OCI-LY7 (cell line): ENCODE measurements around the gene COL25A1. TPM values are rescaled to one million over a fixed set of nuclear protein-coding genes. Genes with fewer than 3 reads are reported as not detected.

Experiments used
- BruUV-seq: library from RNA; stranded (reverse); fragments of 400-500 nt; replicated peaks from 2 replicates; lab custom pipeline; 2021; lab: Mats Ljungman, UMichigan
- CTCF ChIA-PET: fragments of 300-600 bp; sonication (Branson Sonifier 250); formaldehyde crosslinking; loops from one replicate; lab custom pipeline; 2022; ENCODE audit warnings: antibody characterized with exemption; ENCODE audit not compliant: unreplicated experiment; lab: Charles Lee
- POLR2A ChIA-PET: fragments of 300-600 bp; sonication (Branson Sonifier 250); formaldehyde crosslinking; loops from one replicate; lab custom pipeline; 2022; ENCODE audit warnings: antibody characterized with exemption; lab: Charles Lee
- DNase-seq: peaks from one replicate; pipeline ENCODE4 v3.0.0-alpha.2; 2015; ENCODE audit warnings: low spot score
- H2AFZ ChIP-seq: fragments of 200-600 bp; sonication (generic), shearing (Covaris generic); 2 replicates; pipeline ENCODE4 v1.6.1; 2014; ENCODE audit warnings: mild to moderate bottlenecking, antibody characterized with exemption, low read length, moderate library complexity
- H3K27ac ChIP-seq: fragments of 200-600 bp; sonication (generic); 2 replicates; pipeline ENCODE4 v1.5.1; 2014; ENCODE audit warnings: mixed run types, low read depth, mild to moderate bottlenecking, moderate library complexity, low read length, inconsistent platforms; ENCODE audit not compliant: poor library complexity, severe bottlenecking
- H3K36me3 ChIP-seq: fragments of 200-600 bp; sonication (generic); 2 replicates; pipeline ENCODE4 v1.6.1; 2014; ENCODE audit warnings: mild to moderate bottlenecking, antibody characterized with exemption, low read length, moderate library complexity, mixed read lengths; ENCODE audit not compliant: insufficient read depth
- H3K4me1 ChIP-seq: fragments of 200-600 bp; sonication (generic); 2 replicates; pipeline ENCODE4 v1.5.1; 2014; ENCODE audit warnings: mild to moderate bottlenecking, low read length; ENCODE audit not compliant: insufficient read depth, poor library complexity, severe bottlenecking
- H3K4me2 ChIP-seq: fragments of 200-600 bp; sonication (generic); 2 replicates; pipeline ENCODE4 v1.6.1; 2014; ENCODE audit warnings: mild to moderate bottlenecking, low read length
- H3K4me3 ChIP-seq: fragments of 200-600 bp; sonication (generic); 2 replicates; pipeline ENCODE4 v1.5.1; 2014; ENCODE audit warnings: mild to moderate bottlenecking, low read depth, low read length; ENCODE audit not compliant: poor library complexity, severe bottlenecking
- H3K79me2 ChIP-seq: fragments of 200-600 bp; sonication (generic); 2 replicates; pipeline ENCODE4 v1.6.1; 2016; ENCODE audit warnings: low read depth, mild to moderate bottlenecking, low read length, moderate library complexity, mixed read lengths; ENCODE audit not compliant: insufficient read depth
- H3K9me2 ChIP-seq: fragments of 200-600 bp; sonication (generic); 2 replicates; pipeline ENCODE4 v1.6.1; 2016; ENCODE audit warnings: mild to moderate bottlenecking, low read length, mixed read lengths; ENCODE audit not compliant: insufficient read depth
- H3K9me3 ChIP-seq: fragments of 200-600 bp; sonication (generic); 2 replicates; pipeline ENCODE4 v1.6.1; 2014; ENCODE audit warnings: mild to moderate bottlenecking, mixed run types, low read length, mixed read lengths
- H4K20me1 ChIP-seq: fragments of 200-600 bp; sonication (generic); 2 replicates; pipeline ENCODE4 v1.6.1; 2014; ENCODE audit warnings: mild to moderate bottlenecking, antibody characterized with exemption, low read length, moderate library complexity, mixed read lengths; ENCODE audit not compliant: insufficient read depth
- CTCF ChIP-seq: fragments of 200-600 bp; sonication (generic); conservative IDR thresholded peaks from 2 replicates; pipeline ENCODE4 v1.5.1; 2014; ENCODE audit warnings: mild to moderate bottlenecking, antibody characterized with exemption, low read length, moderate library complexity, mixed read lengths
- EZH2phosphoT487 ChIP-seq: fragments of 200-600 bp; sonication (generic); IDR thresholded peaks from 2 replicates; pipeline ENCODE4 v1.6.1; 2018; ENCODE audit warnings: low read depth, borderline replicate concordance, mild to moderate bottlenecking, mixed run types, antibody characterized with exemption, low read length, moderate library complexity, mixed read lengths
- intact Hi-C: fragments of 100-400 bp; cut with micrococcal nuclease; formaldehyde crosslinking; loops from one replicate; pipeline ENCODE4 v1.10.0; 2022; ENCODE audit not compliant: unreplicated experiment
- total RNA-seq, 2 experiments: library from RNA; depleted of rRNA in 1 of 2; stranded (reverse); fragments of >200 nt in 1 of 2; shearing (Covaris generic) in 1 of 2; gene quantifications; 2 replicates each; pipeline ENCODE4 v1.2.3, GENCODE V29; 2014 to 2022

COL25A1 gene
- total RNA-seq, 2 experiments from 2014 or later: not detected

DNA sequence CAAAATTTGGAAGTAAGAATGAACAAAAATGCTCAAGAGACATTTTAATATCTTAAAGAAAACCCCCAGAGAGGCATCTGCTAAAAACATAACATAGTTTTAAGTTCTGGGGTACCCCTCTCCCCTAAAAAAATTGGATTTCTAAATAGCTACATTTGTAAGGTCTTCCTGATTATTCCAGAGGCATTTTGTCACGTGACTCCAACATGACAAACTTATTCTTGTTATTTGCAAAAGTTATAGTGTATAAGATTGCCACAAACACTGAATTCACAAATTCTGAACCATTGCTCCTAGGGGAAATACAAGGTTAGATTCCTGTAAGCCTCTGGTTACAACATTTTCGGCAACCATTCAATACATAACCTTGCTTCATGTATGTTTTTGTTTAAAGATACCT, 73.4 kb downstream of the COL25A1 start:
- Histone ChIP-seq H3K9me3 (no peaks in the 10 kb centered on the region), H3K4me2 (no peak overlapping the region), H2AFZ (no peak overlapping the region), H3K27ac (no peak overlapping the region), H3K4me1 (no peaks in the 10 kb centered on the region), H3K79me2 (no peaks in the 10 kb centered on the region), H3K9me2 (no peaks in the 10 kb centered on the region), H4K20me1 (no peaks in the 10 kb centered on the region), H3K4me3 (no peak overlapping the region), H3K36me3 (no peaks in the 10 kb centered on the region)
- TF ChIP-seq EZH2phosphoT487 (no peak), CTCF (no peak)
- DNase-seq: no peak
- CTCF ChIA-PET: no interaction called here
- intact Hi-C loops: no loop called here
- POLR2A ChIA-PET: interaction anchor here (0.5 kb wide), 1 partner anchor 66 kb away, joined by 3 read pairs; no protein-coding TSS in a partner anchor
- BruUV-seq: no TSS peak

GRCh38 chr4:109218288-109218687, 84.2 kb downstream of the COL25A1 start:
- no peak overlapping the region for H3K4me2 ChIP-seq
- H3K79me2 ChIP-seq: no peaks in the 10 kb centered on the region
- no peaks in the 10 kb centered on the region for H3K36me3 ChIP-seq
- H3K4me3 ChIP-seq: no peak overlapping the region
- DNase-seq: no peak
- BruUV-seq: no TSS peak
- no peaks in the 10 kb centered on the region for H3K4me1 ChIP-seq
- H3K9me2 ChIP-seq: no peaks in the 10 kb centered on the region
- no peak overlapping the region for H2AFZ ChIP-seq
- ChIA-PET POLR2A (interaction anchor here (0.7 kb wide), 1 partner anchor 1460 kb away, joined by 3 read pairs; no protein-coding TSS in a partner anchor), CTCF (no interaction called here)
- intact Hi-C loops: no loop called here
- TF ChIP-seq CTCF (no peak), EZH2phosphoT487 (no peak)
- H3K9me3 ChIP-seq: no peaks in the 10 kb centered on the region
- H4K20me1 ChIP-seq: no peaks in the 10 kb centered on the region
- no peak overlapping the region for H3K27ac ChIP-seq

DNA sequence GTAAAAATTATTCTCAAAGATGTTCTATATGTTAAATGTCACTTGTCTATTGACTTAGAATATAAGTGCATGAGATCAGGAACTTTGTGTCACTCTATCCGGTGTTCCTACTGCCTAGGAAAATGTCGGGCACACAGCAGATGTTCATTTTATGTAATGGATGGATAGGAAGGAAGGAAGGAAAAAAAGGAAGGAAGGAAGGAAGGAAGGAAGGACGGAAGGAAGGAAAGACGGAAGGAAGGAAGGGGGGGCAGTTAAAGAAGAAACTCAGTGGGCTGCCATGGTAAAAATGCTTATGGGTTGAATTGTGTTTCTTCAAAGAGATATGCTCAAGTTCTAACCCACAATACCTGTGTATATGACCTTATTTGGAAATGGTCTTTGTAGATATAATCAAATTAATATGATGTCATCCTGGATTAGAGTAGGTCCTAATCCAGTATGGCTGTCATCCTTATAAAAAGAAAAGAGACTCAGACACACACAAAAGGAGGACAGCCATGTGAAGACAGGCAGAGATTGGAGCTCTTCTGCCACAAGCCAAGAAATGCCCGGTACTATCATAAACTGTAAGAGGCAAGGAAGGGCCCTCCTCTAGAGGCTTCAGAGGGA, 86.3 kb downstream of the COL25A1 start:
- no peak overlapping the region for H2AFZ ChIP-seq
- no peaks in the 10 kb centered on the region for H3K9me3 ChIP-seq
- no peak overlapping the region for H3K4me3 ChIP-seq
- BruUV-seq: no TSS peak
- TF ChIP-seq CTCF (no peak), EZH2phosphoT487 (no peak)
- no peaks in the 10 kb centered on the region for H4K20me1 ChIP-seq
- H3K79me2 ChIP-seq: no peaks in the 10 kb centered on the region
- no peaks in the 10 kb centered on the region for H3K9me2 ChIP-seq
- no peak for DNase-seq
- ChIA-PET POLR2A (interaction anchor here (0.9 to 1.0 kb wide), 2 partner anchors 8 to 19 kb away, joined by 3 read pairs; no protein-coding TSS in a partner anchor), CTCF (no interaction called here)
- H3K4me1 ChIP-seq: no peaks in the 10 kb centered on the region
- no peak overlapping the region for H3K4me2 ChIP-seq
- intact Hi-C loops: no loop called here
- H3K36me3 ChIP-seq: no peaks in the 10 kb centered on the region
- H3K27ac ChIP-seq: no peak overlapping the region
